Caco-2 (cell line): Measurements from ENCODE around the gene KLHL29. TPM values are rescaled to one million over a fixed set of nuclear protein-coding genes. Genes with fewer than 3 reads are reported as not detected.

Experiments used
- BruUV-seq: library from RNA; stranded (reverse); fragments of 400-500 nt; replicated peaks from 2 replicates; lab custom pipeline; 2021; lab: Mats Ljungman, UMichigan
- CTCF ChIA-PET: fragments of 300-600 bp; sonication (Branson Sonifier 250); formaldehyde crosslinking; loops from one replicate; lab custom pipeline; 2022; ENCODE audit warnings: antibody characterized with exemption; lab: Charles Lee
- POLR2A ChIA-PET: fragments of 300-600 bp; sonication (Branson Sonifier 250); formaldehyde crosslinking; loops from one replicate; lab custom pipeline; 2022; ENCODE audit warnings: antibody characterized with exemption; lab: Charles Lee
- DNase-seq, 2 experiments: peaks; one replicate each; pipeline versions ENCODE4 v3.0.0 to v3.0.0-alpha.2; 2020 to 2022
- H3K27me3 ChIP-seq: replicated peaks from 2 replicates; pipeline ENCODE4 v1.6.0; 2011; ENCODE audit warnings: low read length; ENCODE audit not compliant: control insufficient read depth, insufficient read depth
- H3K36me3 ChIP-seq: 2 replicates; pipeline ENCODE4 v1.5.1; 2011; ENCODE audit warnings: low read length; ENCODE audit not compliant: control insufficient read depth, insufficient read depth
- H3K4me1 ChIP-seq: fragments of 250-450 bp; sonication (Bioruptor Pico); 2 replicates; pipeline ENCODE4 v1.5.1; 2020; ENCODE audit warnings: mild to moderate bottlenecking
- H3K4me3 ChIP-seq: 2 replicates; pipeline ENCODE4 v1.5.1; 2011; ENCODE audit warnings: low read depth, mild to moderate bottlenecking, control low read depth, low read length
- H3K9me3 ChIP-seq: fragments of 250-450 bp; sonication (Bioruptor Pico); 2 replicates; pipeline ENCODE4 v1.5.1; 2020; ENCODE audit warnings: mild to moderate bottlenecking, moderate library complexity
- H3K27ac Mint-ChIP-seq: one replicate; pipeline ENCODE4 v1.8.0; 2022; ENCODE audit warnings: mixed read lengths; ENCODE audit not compliant: unreplicated experiment
- H3K27me3 Mint-ChIP-seq: one replicate; pipeline ENCODE4 v1.8.0; 2022; ENCODE audit warnings: mixed read lengths; ENCODE audit not compliant: insufficient read depth, unreplicated experiment
- H3K36me3 Mint-ChIP-seq: one replicate; pipeline ENCODE4 v1.8.0; 2022; ENCODE audit warnings: mild to moderate bottlenecking, mixed read lengths; ENCODE audit not compliant: insufficient read depth, unreplicated experiment
- H3K4me1 Mint-ChIP-seq: one replicate; pipeline ENCODE4 v1.8.0; 2022; ENCODE audit warnings: low read depth, mixed read lengths; ENCODE audit not compliant: unreplicated experiment
- H3K4me3 Mint-ChIP-seq: one replicate; pipeline ENCODE4 v1.8.0; 2022; ENCODE audit warnings: mild to moderate bottlenecking, moderate library complexity, mixed read lengths; ENCODE audit not compliant: unreplicated experiment
- H3K9me3 Mint-ChIP-seq: one replicate; pipeline ENCODE4 v1.8.0; 2022; ENCODE audit warnings: mixed read lengths; ENCODE audit not compliant: unreplicated experiment
- CTCF ChIP-seq, 2 experiments: fragments of 200-600 bp in 1 of 2; IDR thresholded peaks; 1 replicate in 1 of 2; 2 replicates in 1 of 2; pipeline versions ENCODE4 v1.5.1 to v1.8.0; 2011 to 2022; ENCODE audit warnings: antibody characterized with exemption in 1 of 2, control low read depth in 1 of 2, inconsistent platforms in 1 of 2, low read depth in 1 of 2, low read length in 1 of 2, mild to moderate bottlenecking in 1 of 2, moderate library complexity in 1 of 2; ENCODE audit not compliant: insufficient read depth in 1 of 2, severe bottlenecking in 1 of 2, unreplicated experiment in 1 of 2
- intact Hi-C: fragments of 100-400 bp; cut with micrococcal nuclease; formaldehyde crosslinking; loops from one replicate; pipeline ENCODE4 v1.10.0; 2022; ENCODE audit not compliant: unreplicated experiment
- total RNA-seq: library from RNA; stranded (reverse); gene quantifications from 2 replicates; pipeline ENCODE4 v1.2.3, GENCODE V29; 2022

Gene KLHL29
- total RNA-seq, 1 experiment from 2014 or later: 0.61 TPM

GRCh38 chr2:23700627-23701026 is 315.6 kb downstream of the KLHL29 start:
- no peaks in the 10 kb centered on the region for H3K4me1 ChIP-seq
- H3K9me3 Mint-ChIP-seq: peaks cover 11% of the 10 kb centered on the region
- CTCF ChIA-PET: no interaction called here
- no peaks in the 10 kb centered on the region for H3K9me3 ChIP-seq
- no peak for TF ChIP-seq CTCF (IDR thresholded peaks at IDR 0.05; ENCODE audit: insufficient read depth in 1 of 2, low read depth in 1 of 2, low read length in 1 of 2, severe bottlenecking in 1 of 2, unreplicated experiment in 1 of 2)
- no TSS peak for BruUV-seq
- no peak overlapping the region for H3K27ac Mint-ChIP-seq
- intact Hi-C loops: no loop called here
- DNase-seq: no peak
- no peak overlapping the region for H3K4me3 ChIP-seq
- no peaks in the 10 kb centered on the region for H3K4me1 Mint-ChIP-seq
- no peak overlapping the region for H3K4me3 Mint-ChIP-seq
- no peaks in the 10 kb centered on the region for H3K36me3 ChIP-seq
- peaks cover 7% of the 10 kb centered on the region for H3K36me3 Mint-ChIP-seq
- H3K27me3 Mint-ChIP-seq: no peaks in the 10 kb centered on the region
- POLR2A ChIA-PET: no interaction called here
- H3K27me3 ChIP-seq: no peaks in the 10 kb centered on the region

GRCh38 chr2:23703037-23703582 is 318.1 kb downstream of the KLHL29 start:
- H3K4me1 Mint-ChIP-seq: no peaks in the 10 kb centered on the region
- Histone ChIP-seq H3K4me3 (no peak overlapping the region), H3K27me3 (no peaks in the 10 kb centered on the region), H3K4me1 (no peaks in the 10 kb centered on the region), H3K36me3 (no peaks in the 10 kb centered on the region), H3K9me3 (no peaks in the 10 kb centered on the region)
- BruUV-seq: no TSS peak
- no peaks in the 10 kb centered on the region for H3K27me3 Mint-ChIP-seq
- TF ChIP-seq CTCF (IDR thresholded peaks at IDR 0.05; ENCODE audit: insufficient read depth in 1 of 2, low read depth in 1 of 2, low read length in 1 of 2, severe bottlenecking in 1 of 2, unreplicated experiment in 1 of 2): no peak
- no peak overlapping the region for H3K4me3 Mint-ChIP-seq
- H3K9me3 Mint-ChIP-seq: peaks cover 11% of the 10 kb centered on the region
- no peak overlapping the region for H3K27ac Mint-ChIP-seq
- DNase-seq: no peak
- intact Hi-C loops: no loop called here
- H3K36me3 Mint-ChIP-seq: peaks cover 14% of the 10 kb centered on the region
- CTCF ChIA-PET: no interaction called here
- POLR2A ChIA-PET: no interaction called here

- no peaks in the 10 kb centered on the region for H3K27me3 ChIP-seq
- Mint-ChIP-seq H3K9me3 (peaks cover 11% of the 10 kb centered on the region), H3K36me3 (peaks cover 14% of the 10 kb centered on the region), H3K27me3 (no peaks in the 10 kb centered on the region), H3K4me3 (no peak overlapping the region), H3K4me1 (no peaks in the 10 kb centered on the region), H3K27ac (no peak overlapping the region)
- no peaks in the 10 kb centered on the region for H3K9me3 ChIP-seq
- peak in 1 of 2 experiments; percentile 27 for DNase-seq
- no peaks in the 10 kb centered on the region for H3K36me3 ChIP-seq
- BruUV-seq: no TSS peak
- ChIA-PET POLR2A (no interaction called here), CTCF (no interaction called here)
- no peak overlapping the region for H3K4me3 ChIP-seq
- intact Hi-C loops: no loop called here
- H3K4me1 ChIP-seq: no peaks in the 10 kb centered on the region
- TF ChIP-seq CTCF (IDR thresholded peaks at IDR 0.05; ENCODE audit: insufficient read depth in 1 of 2, low read depth in 1 of 2, low read length in 1 of 2, severe bottlenecking in 1 of 2, unreplicated experiment in 1 of 2): no peak
These were observed 318.8 kb downstream of the KLHL29 start for GRCh38 chr2:23703583-23704385.
